A549 treated with AZD2906 at 1 μM for 4 hours (cell line): ENCODE data around the gene TLR6. TPM values are rescaled to one million over a fixed set of nuclear protein-coding genes. Genes with fewer than 3 reads are reported as not detected.

Experiments
- total RNA-seq: library from RNA; stranded (reverse); fragments of 200-300 nt; extraction: Qiagen RNA extraction; gene quantifications from 5 replicates; pipeline ENCODE4 v1.2.3, GENCODE V29; 2022

Gene TLR6
- 1.7 to 2.4 TPM (median 2.2 TPM) in 5 replicates for total RNA-seq

GRCh38 chr4:38856524-38857337, at the start of gene TLR6:
Gene TLR6, minus strand, starts transcription at chr4:38856817. Its CDS starts 27,344 bp downstream, at chr4:38829473.

GRCh38 chr4:38867478-38868058, 11.0 kb upstream of the TLR6 start, which contains the start of gene FAM114A1:
Gene FAM114A1, plus strand, starts transcription at chr4:38867806. Its CDS starts 10,273 bp downstream, at chr4:38878079.

GRCh38 chr4:38804654-38805295, 51.8 kb downstream of the TLR6 start, which contains the start of gene TLR1:
Gene TLR1, minus strand, starts transcription at chr4:38804791. Its CDS starts 5,960 bp downstream, at chr4:38798831.

GRCh38 chr4:38782452-38783108, 74.0 kb downstream of the TLR6 start, which contains the start of gene TLR10:
Gene TLR10, minus strand, starts transcription at chr4:38782990. Its CDS starts 7,400 bp downstream, at chr4:38775590.

Other genes with a start within 250 kb of the TLR6 start
- gene KLF3, start 192.6 kb downstream of the TLR6 start, total RNA-seq = 11.7 to 14.6 TPM (median 13.2 TPM) in 5 replicates
- gene TLR10, start 73.8 kb downstream of the TLR6 start, total RNA-seq = 0.02 TPM in 1 of 5 replicates, not detected in the others
- 0.11 to 0.33 TPM (median 0.18 TPM) in 5 replicates for gene TLR1, start 52.0 kb downstream of the TLR6 start, total RNA-seq
- 21.6 to 49.1 TPM (median 30.0 TPM) in 5 replicates for gene FAM114A1, start 11.0 kb upstream of the TLR6 start, total RNA-seq
- 16.6 to 22.5 TPM (median 20.0 TPM) in 5 replicates for gene TMEM156, start 175.6 kb upstream of the TLR6 start, total RNA-seq
- 44.6 to 72.6 TPM (median 57.2 TPM) in 5 replicates for gene KLHL5, start 205.4 kb upstream of the TLR6 start, total RNA-seq